ENCODE data around the gene URGCP.

Gene URGCP, protein sequence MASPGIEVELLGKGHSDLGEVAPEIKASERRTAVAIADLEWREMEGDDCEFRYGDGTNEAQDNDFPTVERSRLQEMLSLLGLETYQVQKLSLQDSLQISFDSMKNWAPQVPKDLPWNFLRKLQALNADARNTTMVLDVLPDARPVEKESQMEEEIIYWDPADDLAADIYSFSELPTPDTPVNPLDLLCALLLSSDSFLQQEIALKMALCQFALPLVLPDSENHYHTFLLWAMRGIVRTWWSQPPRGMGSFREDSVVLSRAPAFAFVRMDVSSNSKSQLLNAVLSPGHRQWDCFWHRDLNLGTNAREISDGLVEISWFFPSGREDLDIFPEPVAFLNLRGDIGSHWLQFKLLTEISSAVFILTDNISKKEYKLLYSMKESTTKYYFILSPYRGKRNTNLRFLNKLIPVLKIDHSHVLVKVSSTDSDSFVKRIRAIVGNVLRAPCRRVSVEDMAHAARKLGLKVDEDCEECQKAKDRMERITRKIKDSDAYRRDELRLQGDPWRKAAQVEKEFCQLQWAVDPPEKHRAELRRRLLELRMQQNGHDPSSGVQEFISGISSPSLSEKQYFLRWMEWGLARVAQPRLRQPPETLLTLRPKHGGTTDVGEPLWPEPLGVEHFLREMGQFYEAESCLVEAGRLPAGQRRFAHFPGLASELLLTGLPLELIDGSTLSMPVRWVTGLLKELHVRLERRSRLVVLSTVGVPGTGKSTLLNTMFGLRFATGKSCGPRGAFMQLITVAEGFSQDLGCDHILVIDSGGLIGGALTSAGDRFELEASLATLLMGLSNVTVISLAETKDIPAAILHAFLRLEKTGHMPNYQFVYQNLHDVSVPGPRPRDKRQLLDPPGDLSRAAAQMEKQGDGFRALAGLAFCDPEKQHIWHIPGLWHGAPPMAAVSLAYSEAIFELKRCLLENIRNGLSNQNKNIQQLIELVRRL

DNA sequence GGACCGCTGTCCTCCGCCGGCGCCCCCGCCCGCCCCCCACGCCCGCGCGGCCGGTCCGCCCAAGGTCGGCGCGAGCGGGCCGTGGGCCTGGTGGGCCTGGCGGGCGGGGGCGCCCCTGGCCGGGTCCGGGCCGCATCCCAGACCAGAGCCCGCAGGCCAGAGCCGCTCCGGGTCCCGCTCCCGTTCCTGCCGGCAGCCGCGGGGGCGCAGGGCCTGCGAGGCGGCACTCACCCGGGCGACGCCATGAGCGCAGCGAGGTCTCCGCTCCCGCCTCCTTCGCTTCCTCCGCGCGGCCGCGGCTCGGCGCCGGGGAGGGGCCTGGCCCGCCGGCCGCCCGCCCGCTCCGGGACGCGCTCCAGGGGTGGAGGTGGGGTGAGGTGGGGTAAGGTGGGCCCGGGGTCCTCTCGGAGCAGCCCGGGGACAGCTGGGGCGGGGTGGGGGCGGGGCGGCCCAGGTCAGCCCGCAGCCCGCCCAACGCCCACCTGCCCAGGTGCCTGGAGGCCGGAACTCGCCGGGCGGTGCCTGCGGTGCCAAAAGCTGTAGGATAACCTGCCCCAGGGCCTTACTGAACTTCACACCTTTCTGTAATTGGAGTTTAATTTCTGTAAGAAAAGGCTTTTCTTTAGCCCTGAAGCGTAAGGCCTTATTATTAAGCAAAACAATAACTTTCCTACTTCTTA is at the start of gene URGCP:
URGCP (minus strand) TSS at position 266 of the 680 bp plus-strand sequence; CDS start at position 245, 21 bp downstream.
- no peak for DNase-seq (ENCODE audit: low spot score)

DNA sequence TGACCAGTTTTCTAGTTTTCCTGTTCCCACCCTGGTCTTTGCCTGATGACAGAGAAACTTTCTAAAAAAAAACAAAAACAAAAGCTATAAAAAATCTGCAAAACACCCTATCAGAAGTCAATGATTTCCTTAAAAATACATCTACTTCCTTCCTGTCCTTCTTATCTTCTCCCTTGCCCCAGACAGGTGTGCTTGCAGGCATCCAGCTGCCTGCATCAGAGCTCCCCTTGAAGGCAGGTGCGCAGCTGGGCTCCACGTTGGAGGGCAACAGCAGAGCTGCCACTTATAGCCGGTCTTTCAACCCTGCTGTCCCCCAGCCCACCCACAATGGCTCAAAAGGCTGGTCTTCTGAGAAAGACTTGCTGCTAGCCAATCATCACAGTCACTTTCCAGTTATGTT is 49.6 kb upstream of the URGCP start:
- DNase-seq (ENCODE audit: low spot score) = no peak

DNA sequence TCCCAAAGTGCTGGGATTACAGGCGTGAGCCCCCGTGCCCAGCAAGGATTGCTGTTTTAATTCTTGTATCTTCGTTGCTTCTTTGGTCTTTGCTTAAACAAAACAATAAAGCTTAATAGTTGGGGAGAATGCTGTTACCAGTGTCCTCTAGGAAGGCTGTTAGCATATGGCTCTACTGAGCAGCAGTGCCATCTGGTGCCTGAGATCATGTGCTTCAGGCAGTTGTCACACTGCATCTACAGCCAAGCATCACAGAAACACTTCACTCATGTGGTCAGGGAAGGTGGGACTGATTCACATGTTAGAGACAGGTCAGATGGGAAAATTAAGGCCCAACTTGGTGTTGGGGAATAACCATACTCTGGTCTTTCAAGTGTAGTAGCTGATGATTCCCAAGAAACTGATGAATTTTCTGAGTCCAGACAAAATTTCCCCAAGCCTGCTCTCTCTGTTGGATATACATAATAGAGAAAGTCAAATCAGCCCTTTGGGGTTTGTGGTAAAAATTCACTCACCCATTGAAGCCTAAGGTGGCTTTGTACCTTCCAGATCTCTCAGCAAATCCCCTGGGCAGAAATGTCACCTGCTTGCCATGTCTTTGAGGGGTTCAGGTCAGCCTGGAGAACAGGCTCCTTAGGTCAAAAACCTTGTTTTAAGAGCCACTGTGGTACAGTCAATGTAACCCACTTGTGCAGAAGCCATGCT is 48.3 kb upstream of the URGCP start:
- peak; percentile 78 for DNase-seq (ENCODE audit: low spot score)

DNA sequence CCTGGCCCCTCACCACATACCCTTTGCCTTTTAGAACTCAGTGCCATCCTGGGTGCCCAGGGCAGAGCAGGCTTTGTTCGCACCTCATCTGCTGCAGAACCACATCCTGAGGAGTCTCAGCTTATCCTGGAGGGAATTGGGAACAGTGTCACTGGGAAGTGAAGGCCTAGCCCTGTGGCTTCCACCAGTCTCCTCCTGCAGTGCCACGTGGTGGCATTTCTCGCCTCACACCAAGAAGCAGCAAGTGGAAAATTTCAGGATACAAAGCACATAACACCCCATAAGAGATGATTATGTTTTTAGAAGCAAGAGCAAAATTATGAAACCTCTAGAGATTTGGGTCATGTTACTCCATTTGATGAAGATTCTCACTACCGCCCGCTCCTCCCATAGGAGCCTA is 46.7 kb upstream of the URGCP start:
- DNase-seq (ENCODE audit: low spot score) = no peak

DNA sequence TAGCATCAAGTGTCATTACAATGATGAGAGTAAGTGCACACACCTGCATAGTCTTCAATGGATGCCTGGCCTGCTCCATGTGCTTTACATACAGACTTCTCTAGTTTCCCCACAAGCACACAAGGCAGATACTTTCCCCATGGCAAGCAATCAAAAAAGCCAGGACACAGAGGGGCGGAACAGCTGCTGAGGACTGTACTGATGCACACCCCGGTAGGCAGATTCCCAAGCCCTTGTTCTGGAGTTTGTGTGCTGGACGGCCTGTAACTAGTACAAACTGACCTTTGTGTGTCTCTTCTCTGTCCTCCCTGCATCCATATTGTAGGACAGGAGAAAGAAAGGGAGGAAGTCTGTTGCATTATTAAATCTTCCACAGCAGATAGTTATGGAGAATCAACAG is 45.6 kb upstream of the URGCP start:
- no peak for DNase-seq (ENCODE audit: low spot score)

DNA sequence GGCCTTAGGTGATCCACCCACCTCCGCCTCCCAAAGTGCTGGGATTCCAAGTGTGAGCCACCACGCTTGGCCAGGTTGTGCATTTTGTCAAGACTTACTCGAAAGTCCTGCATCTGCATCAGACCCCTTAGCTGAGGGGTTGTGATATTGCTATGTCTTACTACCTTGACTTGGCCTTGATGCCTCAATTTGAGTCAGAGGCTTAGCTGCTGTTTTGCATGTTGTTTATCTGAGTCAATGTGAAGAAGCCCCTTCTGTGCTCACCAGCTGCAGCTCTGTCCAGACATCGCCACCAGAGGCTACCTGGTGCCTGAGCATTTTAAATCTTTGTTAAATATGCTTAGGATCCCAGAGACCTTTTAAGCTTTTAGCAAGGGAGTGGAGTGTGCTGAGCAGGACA is 37.9 kb upstream of the URGCP start:
- DNase-seq (ENCODE audit: low spot score) = no peak

DNA sequence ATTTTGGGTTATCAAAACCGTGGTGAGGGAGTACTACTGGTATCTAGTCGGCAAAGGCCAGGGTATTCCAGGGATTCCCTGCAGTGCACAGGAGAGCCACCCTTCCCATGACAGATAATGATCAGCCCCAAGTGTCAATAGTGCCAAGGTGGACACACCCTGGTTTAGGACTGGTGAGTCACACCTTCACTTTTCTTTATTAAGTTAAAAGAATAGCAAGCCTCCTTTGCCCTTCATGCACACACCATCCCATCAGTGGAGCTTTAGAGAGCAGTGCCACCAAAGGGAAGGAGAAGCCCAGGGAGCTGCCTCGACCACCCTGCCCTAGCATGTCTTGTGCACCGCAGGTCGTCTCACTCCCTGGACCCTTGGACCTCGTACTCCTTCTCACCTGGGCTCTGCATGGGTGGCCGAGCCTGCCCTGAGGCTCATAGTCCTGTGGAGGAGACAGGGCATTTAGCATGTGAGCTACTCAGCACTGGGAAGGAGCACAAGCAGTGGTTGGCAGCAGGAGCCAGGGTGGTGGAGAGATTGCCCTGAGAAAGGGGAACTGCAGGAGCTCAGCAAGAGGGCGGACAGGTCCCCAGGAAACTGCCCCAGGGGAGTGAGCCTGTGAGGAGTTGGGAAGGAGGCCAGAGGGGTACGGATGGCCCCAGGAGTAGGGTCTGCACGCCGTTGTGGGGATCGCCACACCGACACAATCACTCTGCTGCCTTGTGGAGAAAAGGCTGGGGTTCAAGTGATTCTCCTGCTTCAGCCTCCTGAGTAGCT is 37.2 kb upstream of the URGCP start:
- no peak for DNase-seq (ENCODE audit: low spot score)

DNA sequence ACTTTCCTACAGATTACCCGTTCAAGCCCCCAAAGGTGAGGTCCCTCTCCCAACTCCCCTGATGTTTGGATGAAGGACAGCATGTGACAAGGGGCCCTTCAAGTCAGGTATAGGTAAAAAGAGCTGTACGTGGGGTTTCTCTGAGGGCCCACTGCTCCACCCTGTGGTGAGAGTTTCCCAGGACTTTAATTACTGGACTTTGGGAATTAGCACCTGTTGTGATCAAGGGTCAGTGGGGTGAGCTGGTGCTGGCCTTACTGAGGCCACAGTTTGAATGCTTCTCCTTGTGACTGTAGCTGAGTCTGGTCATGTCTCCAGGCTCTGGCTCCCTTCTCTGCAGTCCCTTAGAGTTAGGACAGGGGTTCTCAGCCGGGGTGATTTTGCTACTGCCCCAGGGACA is 36.6 kb upstream of the URGCP start:
- DNase-seq (ENCODE audit: low spot score) = no peak

DNA sequence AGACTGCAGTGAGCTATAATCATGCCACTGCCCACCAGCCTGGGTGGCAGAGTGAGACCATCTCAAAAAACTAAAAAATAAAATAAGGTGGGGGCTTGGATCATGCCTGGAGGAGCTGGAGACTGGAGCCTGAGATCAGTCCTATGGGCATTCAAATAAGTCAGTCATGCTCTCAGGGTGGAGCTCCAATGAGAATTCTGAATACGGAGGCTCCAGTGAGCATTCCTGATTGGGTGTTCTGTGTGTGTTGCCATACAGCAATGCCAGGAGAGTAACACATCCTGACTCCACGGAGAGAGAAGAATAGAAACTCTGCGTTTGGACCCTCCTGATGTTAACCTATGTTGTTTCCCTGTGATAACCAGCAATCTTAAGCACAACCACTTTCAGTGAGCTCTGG is 35.9 kb upstream of the URGCP start:
- no peak for DNase-seq (ENCODE audit: low spot score)

DNA sequence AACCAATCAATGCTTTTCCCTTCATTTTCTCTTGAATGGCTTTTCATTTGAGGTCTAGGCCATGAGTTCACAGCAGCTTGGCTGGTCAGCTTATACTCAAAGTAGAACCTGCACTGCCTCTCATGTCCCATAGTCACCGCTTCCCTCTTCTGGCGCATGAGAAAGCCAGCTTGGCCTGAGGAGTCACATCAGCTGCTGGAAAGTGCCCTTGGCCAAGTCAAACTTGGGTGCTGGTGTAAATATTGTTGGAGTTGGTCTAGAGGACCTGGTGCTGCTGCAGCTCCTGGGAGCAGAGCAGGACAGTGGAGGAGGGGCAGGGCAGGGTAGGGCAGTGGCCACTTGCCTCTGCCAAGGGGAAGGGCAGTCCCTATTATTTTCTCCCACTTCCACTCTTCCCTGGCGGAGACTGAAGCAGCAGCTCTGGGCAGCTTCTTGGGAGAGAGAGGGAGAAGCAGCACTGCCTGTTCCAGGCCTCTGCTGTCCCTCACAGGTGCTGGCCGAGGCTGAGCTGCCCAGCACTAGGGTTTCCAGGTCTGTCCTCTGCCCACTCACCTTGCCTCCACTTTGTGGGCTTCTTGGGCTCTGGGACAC is 32.6 kb upstream of the URGCP start:
- DNase-seq (ENCODE audit: low spot score) = no peak

DNA sequence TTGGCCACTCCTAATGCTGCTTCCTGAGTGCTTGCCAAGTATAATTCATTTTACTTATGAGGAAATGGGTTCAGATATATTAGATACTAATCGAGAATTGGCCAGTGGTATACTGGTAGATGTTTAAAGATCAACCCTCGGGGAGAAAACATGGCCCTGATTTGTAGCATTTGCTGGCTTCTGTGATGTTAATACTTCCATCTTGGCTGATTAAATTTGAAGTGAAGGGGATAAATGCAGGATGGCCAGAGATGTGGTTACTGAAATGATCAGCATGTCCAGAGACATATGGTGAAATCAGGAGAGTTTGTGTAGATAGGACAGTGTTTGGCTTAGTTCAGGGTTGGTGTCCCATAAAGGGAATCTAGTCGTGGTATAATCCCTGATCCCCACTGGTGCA is 31.0 kb upstream of the URGCP start:
- no peak for DNase-seq (ENCODE audit: low spot score)

DNA sequence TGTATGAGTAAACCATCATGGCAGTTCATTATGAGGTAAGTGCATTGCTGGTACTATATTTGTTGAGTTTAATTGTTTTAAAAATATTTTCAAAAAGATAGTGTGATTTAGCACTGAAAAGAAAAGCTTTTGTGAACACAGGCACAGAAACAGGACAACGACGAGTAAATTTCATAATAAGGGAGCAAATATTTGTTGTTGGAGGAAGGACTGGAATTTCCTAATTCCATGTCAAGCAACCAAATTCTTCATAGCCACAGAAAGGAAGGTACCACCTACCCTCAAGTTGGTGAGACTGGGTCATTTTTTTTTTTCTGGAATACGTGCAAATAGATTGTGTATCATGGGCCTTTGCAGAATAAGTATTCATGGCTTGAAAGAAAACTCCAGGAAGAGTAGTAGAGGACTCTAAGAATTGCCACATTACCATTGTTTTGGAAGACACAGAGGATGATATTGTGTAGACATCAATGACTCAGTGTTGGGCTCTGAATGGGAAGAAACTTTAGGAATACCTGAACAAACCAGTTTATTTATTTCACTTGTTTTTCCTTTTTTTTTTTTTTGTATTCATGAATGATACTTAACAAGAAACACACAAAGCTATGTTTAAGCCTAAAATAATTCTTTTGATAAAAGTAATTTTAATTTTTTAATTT is 27.6 kb upstream of the URGCP start:
- no peak for DNase-seq (ENCODE audit: low spot score)

DNA sequence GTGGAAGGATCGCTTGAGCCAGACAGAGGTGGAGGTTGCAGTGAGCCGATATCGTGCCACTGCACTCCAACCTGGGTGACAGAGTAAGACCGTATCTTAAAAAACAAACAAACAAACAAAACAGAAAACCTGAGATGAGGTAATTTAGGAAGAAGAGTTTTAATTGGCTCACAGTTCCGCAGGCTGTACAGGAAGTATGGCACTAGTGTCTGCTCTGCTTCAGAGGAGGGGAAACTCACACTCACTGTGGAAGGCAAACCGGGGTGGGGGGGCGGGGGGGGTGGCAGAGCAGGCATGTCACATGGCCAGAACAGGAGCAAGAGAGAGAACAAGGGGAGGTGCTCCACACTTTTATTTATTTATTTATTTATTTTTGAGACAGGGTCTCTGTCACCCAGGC is 24.9 kb upstream of the URGCP start:
- DNase-seq (ENCODE audit: low spot score) = no peak

DNA sequence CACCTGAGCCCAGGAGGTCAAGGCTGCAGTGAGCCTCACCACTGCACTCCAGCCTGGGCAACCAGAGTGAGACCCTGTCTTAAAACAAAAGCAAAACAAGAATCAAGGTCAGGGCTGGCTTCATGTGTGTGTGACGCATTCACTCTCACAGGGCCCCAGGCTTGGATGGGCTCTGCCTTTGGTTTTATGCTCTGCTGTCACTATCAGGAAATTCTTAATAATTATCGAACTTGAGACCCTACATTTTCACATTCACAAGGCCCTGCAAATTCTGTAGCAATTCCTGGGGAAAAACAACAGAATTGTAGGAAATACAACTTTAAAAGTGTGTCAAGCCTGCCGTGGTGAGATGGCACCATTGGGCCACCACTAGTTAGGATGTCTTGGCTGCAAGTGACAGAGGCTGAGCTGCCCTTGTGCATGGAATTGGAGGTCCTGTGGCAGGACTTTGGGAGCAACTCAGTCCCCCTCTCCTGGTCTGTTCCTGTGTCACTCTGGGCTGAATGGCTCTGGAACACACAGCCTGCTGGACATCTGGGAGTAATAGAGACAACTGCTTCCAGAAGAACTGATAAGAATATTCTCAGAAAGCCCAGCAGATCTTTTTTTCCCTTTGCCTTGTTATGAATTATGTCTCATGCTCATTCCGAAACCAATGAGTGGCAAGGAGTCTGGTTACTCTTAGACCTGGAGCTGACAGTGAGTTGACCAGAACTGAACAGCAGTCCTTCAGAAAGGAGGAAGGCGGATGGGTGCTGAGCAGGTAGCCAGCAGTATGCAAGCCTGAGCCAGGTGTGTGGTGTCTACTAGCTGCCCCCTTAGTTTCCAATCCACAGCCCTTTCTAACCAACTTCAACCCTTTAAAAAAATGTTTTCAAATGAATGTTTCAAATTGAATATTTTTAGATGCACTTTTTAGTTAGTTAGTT is 23.4 kb upstream of the URGCP start:
- no peak for DNase-seq (ENCODE audit: low spot score)

DNA sequence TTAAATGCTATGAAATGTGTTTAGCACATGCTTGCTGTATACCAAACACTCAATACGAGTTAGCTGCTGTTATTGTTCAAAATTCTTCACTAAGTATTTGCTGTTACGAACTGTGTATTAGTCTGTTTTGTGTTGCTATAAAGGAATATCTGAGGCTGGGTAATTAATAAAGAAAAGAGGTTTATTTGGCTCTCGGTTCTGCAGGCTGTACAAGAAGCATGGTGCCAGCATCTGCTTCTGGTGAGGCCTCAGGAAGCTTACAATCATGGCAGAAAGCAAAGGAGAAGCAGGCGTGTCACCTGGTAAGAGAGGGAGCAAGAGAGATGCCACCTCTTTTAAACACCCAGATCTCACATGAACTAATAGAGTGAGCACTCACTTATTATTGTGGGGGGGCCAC is 21.4 kb upstream of the URGCP start:
- no peak for DNase-seq (ENCODE audit: low spot score)

DNA sequence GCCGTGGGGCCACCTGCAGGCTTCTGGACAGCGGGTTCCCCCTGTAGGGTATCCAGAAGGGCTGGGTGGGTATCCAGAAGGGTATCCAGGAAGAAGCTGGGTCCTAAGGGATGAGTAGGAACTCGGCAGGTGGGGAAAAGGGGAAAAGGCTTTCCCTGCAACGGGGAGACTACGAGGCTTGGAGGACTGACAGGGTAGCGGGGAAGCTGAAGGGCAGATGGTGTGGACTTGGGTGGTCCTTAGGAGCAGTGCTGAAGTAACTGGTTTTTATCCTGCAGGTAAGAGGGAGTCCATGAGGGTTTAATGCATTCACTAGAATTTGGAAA is 20.4 kb upstream of the URGCP start:
- no peak for DNase-seq (ENCODE audit: low spot score)

DNA sequence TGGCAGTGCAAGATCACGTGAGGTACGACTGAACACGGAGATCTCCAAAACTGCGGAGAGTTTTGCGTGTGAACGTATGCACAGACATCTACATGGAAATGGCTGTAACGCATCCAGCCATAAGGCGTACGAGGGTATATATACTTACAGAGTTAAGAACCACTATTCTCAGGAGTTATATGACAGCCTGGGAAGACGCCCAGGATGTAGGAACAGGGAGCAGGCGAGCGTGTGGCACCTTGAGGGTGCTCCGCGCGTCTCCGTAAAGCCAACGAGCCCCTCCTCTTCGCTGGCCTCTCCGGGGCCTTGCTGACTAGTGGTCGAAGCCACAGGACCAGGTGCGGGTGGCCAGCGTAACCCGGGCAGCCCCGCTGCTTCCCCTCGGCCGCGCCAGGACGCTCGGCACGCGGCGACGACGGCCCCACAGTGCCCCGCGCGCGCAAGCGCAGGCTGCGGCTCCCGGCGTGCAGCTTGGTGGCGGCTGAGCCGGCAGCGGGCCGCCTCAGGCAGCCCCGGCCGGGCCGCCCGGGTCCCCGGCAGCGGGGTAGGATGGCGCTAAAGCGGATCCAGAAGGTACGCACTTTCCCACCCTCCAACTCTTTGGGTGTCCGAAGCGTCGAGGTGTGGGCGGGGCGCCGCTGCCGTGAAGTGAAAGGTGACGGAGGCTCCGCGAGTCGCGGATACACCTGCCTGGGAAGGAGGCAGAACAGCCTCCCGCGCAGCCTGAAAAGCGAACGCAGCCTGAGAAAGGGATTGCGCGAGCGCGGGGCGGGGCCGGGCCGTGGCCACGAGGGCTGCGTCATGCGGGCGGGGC is 19.8 kb upstream of the URGCP start, which contains the start of gene UBE2D4:
UBE2D4 (plus strand) TSS at position 453 of the 814 bp plus-strand sequence; CDS start at position 550, 97 bp downstream.
- peak; percentile 81 for DNase-seq (ENCODE audit: low spot score)

DNA sequence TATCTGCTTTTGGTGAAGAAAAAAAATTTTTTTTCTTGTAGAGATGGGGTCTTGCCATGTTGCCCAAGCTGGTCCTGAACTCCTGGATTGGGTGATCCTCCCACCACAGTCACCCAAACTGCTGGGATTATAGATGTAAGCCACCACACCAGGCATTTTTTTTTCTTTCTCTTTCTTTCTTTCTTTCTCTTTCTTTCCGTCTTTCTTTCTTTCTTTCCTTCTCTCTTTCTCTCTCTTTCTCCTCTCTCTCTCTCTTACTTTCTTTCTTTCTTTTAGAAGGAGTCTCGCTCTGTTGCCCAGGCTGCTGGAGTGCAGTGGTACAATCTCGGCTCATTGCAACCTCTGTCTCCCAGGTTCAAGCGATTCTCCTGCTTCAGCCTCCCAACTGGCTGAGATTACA is 16.3 kb upstream of the URGCP start:
- DNase-seq (ENCODE audit: low spot score) = no peak

Data from RKO (cell line).